GM18868 (cell line): Measurements from ENCODE around the gene SULT4A1.

Experiments
- ATAC-seq: cut with Tn5 transposase; IDR thresholded peaks from one replicate; pipeline ENCODE4 v1.9.1; 2021; ENCODE audit warnings: mild to moderate bottlenecking, moderate library complexity; ENCODE audit not compliant: unreplicated experiment

Gene SULT4A1

DNA sequence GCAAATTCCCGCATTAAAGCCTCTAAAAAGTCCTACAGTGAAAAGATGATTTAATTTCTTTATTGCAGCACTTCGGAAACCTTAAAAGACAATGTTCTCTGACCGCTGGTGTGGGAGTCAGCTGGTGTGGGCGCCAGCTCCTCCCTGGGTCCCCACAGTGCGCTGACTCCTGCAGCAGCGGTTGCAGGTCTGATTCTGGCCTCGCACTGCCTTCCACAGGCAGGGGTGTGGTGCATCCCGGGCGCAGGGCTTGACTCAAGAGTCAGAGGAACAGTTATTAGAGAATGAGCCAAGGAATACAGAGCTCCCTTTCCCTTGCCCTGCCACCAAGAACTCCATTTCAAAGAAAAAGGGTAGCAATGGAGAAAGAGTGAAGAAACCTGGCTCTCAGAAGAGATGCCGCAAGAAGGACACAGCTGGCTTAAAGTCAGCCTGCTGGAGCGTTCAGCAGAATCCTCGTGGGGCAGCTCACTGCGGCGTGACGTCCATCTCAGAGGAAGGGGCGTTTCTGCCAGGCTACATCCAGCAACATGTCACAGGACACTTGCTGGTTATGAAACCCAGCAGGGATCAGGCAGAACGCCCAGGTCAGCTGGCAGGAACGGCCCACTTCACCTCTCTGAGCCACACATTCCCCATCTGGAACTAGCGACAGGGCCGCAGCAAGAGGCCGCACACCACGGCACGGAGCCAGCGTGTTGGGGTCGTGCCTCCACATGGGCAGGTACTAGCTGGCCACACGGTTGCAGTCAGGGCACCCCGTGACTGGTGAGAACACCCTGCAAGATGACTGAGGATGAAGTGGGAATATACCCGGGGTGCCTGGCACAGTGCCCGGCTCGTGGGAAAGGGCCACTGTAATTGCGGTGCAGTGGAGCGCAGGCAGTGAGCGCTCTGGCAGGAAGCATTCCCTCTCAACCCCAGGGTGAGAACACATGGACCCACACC, 32.1 kb downstream of the SULT4A1 start:
- ATAC-seq = no peak

DNA sequence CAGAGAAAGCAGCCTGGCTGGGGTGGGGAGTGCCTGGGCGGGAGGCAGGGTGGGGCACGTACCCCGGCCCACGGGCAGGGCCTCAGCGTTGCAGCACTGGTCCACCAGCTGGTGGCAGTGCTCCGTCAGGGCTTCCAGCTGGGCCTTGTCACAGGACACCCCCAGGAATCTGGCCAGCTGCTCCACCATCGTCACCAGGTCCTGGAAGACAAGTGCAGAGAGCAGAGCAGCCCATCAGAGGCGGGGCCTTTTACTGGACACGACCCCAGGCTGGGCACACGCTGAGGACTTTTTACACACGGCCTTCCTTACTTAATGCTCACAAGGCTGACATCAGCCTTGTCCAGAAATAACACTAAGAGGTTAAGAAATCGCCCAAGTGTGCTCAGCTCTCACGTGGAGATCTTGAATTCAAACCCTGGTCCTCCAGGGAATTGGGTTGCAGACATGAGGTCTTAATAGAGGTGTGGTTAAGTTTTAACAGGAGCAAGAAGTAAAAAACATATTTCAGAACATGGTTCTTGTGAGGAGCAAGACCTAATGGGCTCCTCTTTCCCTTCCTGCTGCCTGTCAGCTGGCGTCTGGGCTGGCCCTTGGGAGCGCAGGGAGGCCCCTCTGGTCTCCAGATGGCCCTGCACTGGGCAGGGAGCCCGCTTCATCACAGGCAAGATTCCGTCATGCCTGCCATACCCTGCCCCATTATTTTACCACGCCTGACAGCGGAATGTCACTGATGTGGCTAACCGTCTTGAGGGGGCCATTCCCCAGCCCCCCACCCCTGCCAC, 33.1 kb downstream of the SULT4A1 start:
- ATAC-seq = no peak

DNA sequence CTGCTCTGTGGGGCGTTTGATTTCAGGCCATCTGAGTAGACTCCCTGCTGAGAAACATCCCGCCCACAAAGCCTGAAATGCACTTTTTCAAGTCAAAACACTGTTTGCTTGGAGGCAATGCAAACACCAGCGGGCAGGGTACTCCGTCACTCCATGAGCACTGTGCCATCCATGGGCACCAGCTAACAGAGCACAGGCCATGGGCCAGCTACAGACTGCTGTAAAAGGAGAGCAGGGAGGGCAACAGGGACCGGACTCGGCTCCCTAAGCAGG, 33.7 kb downstream of the SULT4A1 start:
- ATAC-seq = no peak

DNA sequence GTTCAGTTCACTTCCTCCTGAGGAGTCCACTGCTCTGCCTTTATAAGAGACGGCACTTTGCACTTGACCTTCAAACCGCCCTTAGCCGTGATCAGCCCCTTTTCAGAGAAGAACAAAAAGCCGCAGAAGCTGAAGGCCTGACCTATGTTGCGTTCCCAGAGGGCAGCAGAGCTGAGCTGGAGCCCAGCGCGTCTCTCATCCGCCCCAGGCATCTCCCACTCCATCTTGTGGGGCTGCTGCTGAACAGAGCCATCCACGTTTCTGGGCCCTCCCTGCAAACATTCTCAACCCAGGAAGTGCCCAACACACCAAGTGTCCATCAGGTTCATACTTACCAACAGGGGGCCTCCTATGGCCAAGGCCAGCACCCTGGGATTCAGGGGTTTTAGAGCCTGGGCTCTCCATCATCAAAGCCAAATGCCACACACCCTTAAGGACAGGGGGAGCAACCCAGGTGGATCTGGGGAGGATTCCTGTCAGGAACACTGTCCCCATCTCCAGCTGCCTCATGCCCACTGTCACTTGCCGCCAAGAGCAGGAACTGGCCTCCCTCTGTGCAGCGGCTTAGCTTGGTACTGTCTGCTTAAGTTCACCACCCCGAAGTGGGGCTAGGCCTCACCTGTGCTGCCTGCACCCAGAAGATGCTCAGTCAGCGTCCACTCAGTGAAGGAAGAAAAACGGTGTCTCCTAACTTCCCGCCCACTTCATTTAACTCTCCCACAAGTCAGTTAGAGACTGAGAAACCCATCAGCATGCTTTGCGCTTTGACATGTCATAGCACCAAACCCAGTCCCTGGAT, 34.2 kb downstream of the SULT4A1 start:
- ATAC-seq = no peak

DNA sequence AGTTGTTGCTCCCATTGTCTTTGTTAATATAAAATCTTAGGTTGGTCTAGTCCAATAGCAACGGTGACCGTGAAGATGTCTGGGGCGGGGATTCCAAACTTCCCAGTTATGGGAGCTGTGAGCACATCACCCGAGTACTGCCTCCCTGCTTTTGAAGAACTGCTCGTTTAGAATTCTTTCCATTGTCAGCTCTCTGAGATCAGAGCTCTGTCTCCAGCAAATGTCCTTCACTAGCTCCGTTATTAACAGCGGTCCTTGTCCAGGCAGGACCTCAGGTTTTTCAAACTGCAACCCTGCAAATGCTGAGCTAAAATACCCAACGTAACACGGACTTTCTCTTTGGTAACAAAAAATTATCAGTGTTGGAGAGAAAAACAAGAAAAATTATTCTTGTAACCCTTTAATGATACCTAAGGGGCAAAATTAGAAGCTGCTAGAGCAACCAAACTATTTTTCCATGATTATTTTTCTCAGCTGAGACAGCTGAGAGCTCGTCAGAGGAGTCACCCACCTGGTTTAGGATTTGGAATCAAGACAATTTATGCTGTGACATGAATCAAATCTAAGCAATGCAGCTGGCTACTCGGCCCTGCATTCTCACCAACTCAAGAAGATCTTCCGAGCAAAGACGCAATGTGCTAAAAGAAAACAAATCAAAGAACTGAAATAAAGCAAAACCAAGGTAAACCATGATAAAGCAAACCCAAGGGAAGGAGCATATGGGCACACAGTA, 35.1 kb downstream of the SULT4A1 start:
- ATAC-seq = no peak

DNA sequence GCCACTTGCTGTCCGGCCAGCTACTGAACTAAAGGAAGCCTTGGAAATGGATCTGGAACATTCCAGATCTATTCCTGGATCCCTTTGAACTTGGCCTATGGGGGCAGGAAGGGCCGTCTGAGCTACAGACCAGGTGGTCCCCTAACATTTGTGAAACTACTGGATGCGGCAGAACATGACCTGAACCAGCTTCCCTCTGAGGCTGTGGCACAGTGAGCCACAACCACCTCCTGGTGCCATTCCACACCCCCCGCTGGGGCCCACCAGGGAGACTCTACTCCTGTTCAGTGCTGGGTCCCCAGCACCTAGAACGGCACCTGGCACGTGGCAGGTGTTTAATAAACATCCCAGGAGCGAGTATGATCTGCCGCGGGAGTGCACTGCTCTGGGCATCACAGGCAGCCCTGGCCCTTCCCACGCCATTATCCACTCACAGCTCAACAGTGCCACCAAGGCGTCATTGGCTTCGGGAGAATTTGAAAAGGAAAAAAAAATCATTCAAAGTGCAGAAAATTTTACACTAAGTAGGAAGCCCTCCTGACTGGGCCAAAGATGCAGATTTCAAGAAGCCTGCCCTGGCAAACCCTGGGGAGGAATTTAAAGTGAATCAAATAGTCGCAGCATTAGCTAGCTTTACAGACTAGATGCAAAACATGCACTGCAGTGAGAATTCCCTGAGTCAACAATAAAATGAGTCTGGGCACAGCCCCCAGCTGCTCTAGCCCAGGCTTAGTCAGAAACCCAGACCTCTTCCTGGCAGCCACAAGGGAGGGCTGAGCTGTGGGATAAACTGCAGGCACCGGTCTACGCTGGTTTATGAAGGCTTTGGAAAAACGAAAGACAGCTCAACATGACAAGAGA, 35.9 kb downstream of the SULT4A1 start:
- ATAC-seq = no peak

DNA sequence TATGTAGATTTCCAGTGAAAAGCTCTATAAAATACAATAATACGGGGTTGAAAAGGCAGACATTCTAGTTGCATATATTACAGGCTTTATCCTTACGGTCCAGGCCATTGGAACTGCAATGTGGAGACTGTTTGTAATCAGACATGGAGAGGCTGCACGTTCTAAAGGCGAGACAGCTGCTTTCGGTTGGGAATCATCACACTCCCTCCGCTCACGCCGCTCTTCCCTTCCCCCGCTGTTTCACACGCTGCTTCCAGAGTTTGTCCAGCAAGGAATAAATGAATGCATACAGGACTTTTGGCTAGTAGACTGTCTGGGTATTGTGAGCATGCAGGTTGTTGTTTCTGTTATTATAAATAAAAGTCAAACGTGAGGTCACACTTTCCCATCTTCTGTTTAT, 36.7 kb downstream of the SULT4A1 start:
- ATAC-seq = no peak

DNA sequence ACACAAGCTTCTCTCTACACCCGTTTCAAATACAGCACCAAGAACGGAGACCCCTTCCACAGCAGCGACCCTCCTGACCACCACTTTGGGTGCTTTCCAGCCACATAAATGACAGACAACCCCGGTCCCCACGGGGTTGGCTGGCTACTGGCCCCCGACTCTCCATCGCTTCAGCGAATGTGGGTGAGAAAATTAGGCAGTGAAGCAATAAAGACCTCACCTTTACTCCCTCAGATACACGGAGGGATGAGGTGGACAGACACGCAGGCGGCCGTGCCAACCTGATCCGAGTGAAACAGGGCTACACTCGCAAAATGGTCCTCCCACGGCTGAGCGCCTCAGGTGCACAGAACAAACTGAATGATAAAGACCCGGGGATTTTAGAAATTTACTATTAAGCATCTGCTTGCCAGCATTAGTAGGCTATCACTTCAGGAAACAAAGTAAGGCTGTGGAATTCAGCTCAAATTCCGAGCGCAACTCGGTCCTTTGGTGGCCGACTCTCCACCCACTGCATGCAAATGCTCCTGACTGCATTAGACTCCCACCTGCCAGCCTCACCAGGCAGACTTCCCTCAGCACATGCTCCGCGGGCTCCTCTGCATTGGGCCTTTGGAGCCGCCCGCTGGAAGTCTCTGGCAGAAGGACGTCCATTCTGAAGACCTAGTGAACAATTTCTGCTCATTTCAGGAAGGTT, 37.4 kb downstream of the SULT4A1 start:
- ATAC-seq = no peak

DNA sequence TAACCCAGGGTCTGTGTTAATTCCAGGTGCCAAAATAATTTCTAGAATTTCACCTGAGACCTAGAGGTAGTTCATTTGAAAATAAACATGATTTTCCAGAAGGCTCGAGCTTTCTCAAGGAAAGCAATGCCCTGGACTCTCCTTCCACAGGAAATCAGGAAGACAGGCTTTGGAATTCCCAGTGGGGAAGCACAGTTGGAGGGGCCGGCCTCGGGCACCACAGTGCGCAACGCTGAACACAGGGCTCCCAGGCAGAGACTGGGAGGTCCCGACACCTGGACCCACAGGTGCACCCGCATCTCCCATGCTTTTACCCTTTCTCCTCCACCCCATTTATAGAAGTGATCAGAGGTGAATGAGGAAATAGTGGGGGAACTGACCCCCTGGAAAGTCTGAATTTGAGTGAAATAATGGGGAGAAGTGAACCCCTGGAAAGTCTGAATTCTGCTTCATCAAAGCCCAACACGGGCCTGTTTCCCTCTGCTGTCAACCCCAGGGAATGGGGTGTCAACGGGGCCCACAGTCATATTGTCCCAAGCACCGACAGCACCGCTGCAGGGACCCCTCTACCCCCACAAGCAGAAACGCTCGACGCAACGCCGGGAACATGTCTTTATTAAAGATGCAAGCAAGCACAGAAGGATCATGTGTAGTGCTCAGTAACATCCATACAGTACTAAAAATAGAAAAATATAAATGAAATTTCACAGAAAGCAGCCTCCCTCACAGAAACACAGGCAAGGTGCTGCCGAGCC, 38.2 kb downstream of the SULT4A1 start:
- no peak for ATAC-seq

DNA sequence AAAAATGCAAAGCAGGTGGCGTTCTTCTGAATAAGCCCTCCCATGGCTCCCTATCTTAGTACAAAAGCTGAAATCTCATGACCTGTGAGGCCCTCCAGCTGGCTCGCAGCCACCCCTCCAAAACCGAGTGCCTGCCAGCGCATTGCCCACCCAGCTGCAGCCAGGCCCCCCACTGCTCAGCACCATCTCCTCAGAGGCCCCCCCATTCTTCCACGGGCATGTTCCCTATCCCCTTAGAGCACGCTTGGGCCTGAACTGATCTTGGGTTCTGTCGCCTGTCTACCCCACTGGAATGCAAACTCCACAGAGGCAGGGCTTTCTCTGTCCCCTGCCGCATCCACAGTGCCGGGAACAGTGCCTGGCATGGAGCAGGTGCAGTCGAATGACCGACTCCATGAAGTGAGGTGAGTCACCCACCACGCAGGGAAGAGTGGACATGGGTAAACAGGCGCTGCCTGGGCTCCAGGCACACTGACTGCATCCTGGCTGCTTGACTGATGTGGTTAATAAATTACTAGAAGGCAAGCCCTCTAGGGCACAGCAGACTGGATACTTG, 38.9 kb downstream of the SULT4A1 start:
- ATAC-seq = no peak

DNA sequence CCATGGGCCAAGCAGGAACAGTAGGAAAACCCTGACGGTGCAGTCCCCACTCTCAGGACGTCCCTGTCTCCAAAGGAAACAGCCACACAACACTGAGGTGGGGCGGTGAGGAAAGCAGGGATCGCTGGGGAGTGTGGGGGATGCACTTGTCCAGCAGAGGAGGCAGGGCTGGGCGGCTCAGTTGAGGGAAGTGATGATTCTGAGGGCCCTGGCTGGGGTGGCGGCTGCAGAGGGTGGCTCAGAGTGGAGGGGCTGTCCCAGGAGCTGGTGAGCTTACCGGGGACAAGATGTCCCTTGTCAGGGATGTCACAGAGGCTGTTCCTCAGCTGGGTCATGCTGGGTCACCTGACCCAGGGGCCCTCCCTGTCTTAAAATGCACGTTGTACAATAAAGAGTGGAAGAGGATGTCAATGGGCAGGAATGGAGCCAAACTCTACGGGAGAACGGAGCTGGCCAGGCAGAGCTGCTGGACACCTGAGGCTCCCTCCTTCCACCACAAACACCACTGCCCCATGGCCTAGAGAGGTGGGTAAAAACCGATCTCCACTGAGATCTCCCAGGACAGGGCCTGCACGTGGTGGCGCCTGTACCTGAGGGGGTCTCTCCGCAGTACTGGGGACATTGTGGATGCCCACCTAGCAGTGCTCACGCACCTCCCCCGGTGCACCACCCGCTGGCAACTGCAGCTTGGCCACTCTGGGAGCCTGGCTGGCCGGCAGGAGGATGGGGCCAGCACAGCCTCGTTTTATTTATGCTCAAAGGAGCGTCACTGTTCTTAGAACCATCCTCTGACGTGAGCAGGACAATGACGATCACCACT, 40.5 kb downstream of the SULT4A1 start:
- no peak for ATAC-seq

DNA sequence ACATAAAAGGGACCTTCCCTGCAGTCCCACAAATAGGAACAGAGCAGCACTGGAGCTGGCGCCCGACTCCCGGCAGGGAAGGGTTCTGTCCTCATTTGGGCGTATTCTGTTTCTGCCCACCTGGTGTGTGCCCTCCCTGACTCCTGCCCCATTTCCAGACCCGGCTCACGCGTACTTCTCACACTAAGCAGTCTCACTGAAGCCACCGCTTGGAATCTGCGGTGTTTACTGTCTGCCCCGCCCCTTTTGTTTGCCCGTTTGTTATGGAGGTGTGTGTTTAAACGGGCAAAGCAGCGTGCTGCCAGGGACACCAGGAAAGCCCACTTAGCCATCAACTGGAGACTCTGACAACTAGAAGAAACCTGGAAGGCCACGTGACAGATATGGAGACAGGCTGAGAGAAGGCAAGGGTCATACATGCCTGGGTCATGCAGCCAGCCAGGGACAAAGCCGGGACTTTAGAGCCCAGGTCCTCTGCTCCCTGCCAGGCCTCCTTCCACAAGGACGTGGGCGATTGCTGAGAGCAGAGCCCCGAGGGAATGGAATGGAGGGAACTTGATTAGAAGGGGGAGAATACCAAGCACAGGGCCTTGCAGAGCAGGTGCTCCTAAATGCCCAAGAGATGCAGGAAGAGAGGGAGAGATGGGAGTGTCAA, 41.5 kb downstream of the SULT4A1 start:
- no peak for ATAC-seq

DNA sequence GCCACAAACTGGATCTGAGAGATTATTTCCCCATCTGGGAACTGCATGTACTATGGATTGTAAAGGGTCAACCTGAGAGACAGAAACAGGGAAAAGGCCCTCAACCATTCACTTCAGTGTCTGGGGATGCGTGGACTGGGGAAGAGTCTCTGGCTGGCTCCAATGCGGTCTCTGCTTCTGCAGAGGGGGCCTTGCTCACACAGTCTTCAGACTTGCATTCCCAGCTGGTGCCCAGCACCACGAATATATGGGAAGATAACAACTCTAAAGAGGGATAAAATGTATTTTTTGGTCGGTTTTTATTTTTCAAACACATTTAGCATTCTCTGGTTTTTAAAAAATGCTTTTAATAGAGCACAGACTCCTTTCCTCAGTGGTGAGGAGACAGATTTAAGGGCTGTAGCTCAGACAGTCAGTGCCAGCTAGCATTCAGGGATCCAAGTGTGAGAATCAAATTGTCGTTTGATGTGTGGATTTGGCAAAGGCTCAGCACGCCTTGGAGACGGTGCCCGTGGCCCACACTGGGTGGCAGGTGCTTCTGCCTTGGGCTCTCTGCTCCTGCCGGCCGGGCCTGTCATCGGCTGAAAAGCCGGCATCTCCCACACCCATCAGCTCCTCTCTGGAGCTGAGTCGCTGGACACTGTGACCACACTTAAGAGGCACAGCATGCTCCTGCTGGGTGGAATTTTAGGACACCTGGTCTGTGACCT, 42.2 kb downstream of the SULT4A1 start:
- ATAC-seq = no peak

DNA sequence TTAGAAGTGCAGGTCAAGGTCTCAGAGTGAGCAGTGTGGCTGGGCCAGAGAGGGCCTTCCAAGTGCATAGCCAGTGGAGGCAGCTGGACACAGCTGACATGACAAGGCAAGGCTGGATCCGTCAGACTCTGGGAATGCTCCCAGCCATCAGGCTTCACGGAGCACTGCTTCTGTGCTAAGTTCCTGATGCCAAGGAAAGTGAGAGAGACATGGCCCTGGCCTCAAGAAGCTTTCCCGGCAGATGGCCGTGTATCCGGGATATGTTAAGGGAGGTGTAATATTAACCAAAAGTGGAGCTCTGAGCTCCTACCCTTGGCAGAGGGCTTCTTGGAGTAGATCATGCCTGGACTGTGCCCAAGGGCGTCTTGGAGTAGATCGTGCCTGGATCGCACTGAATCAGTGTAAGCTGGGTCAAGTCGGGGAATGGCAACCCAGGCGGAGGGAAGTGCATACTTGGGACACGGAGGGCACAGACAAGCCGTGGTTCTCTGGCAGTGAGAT, 42.8 kb downstream of the SULT4A1 start:
- no peak for ATAC-seq

DNA sequence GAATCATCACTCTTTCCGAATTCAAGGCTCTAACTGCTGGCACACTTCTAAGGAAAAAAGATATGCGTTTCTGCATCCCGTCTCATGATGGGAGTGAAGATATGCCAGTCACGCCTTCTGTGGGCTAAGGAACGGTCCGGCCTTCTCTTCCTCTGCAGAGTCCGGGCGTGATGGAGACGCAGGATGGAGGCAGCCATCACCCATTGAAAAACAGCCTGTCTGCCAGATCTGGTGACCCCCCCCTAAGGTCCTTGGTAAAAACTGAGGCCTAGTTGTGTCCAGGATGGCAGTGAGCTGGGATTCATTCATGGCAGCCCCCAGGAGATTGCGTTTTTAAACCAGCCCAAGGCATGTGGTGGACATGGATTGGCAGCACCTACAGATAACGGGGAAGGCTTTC, 43.3 kb downstream of the SULT4A1 start:
- no peak for ATAC-seq

DNA sequence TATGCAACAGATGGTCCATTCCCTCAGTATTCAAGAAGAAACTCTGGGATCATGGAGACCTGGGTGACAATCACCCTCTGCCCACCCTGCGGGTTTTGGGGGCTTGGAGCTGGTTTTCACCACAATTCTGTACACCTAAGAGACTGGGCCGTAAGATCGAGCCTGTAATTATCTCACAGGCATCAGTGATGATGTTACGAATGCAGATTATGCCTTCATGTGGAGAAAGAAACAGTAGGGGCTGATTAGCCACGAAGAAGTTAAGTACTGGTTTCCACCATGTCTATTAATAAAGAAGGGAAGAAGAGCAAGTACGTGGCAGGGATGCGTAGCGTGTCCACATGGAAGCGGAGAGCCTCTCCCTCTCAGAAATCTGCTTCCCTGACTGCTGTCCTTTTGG, 44.9 kb downstream of the SULT4A1 start:
- ATAC-seq = no peak
